ENCODE measurements around the gene GABPA.

DNA sequence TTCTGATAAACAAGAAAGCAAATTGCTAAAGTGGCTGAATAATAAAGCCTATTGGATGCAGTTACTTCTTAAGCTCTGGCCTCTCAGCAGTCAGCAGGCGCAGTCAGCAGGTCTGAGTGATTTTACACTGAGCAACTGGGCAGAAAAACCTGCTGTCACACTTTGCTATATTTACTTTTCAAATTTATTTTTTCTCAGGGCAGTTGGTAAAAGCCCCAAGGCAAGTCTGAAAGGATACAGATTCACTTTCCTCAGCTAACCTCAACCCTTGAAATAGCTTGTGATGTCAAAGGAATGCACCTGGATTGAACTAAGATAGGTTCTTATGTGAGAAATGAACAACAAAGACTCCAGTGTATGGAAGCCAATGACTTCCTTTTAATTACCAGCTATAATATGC lies 34.0 kb upstream of the GABPA start:
- TF ChIP-seq, protein P1, sequence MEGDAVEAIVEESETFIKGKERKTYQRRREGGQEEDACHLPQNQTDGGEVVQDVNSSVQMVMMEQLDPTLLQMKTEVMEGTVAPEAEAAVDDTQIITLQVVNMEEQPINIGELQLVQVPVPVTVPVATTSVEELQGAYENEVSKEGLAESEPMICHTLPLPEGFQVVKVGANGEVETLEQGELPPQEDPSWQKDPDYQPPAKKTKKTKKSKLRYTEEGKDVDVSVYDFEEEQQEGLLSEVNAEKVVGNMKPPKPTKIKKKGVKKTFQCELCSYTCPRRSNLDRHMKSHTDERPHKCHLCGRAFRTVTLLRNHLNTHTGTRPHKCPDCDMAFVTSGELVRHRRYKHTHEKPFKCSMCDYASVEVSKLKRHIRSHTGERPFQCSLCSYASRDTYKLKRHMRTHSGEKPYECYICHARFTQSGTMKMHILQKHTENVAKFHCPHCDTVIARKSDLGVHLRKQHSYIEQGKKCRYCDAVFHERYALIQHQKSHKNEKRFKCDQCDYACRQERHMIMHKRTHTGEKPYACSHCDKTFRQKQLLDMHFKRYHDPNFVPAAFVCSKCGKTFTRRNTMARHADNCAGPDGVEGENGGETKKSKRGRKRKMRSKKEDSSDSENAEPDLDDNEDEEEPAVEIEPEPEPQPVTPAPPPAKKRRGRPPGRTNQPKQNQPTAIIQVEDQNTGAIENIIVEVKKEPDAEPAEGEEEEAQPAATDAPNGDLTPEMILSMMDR (conservative IDR thresholded peaks at IDR 0.05; ENCODE audit: low read length) = no peak
- no peak for TF ChIP-seq EZH2phosphoT487 (IDR thresholded peaks at IDR 0.05; ENCODE audit: borderline replicate concordance, low read depth, low read length)
